Stomach (tissue), 4 donors: ENCODE measurements around the gene UBE2M.

ENCODE experiments used
- CTCF ChIP-seq, 7 experiments: fragments of 450-650 bp in 4 of 7; fragments of 200-600 bp in 3 of 7; sonication (generic) in 3 of 7; IDR thresholded peaks; one replicate each; pipeline ENCODE4 v1.5.1; 2016 to 2019; ENCODE audit warnings: antibody characterized with exemption in 7 of 7, control low read depth in 2 of 7, mild to moderate bottlenecking in 1 of 7
- POLR2A ChIP-seq, 4 donors: fragments of 450-650 bp; IDR thresholded peaks; one replicate each; pipeline ENCODE4 v1.6.1; 2016; ENCODE audit warnings: antibody characterized with exemption in 4 of 4, control low read depth in 2 of 4, mild to moderate bottlenecking in 1 of 4, moderate library complexity in 1 of 4

DNA sequence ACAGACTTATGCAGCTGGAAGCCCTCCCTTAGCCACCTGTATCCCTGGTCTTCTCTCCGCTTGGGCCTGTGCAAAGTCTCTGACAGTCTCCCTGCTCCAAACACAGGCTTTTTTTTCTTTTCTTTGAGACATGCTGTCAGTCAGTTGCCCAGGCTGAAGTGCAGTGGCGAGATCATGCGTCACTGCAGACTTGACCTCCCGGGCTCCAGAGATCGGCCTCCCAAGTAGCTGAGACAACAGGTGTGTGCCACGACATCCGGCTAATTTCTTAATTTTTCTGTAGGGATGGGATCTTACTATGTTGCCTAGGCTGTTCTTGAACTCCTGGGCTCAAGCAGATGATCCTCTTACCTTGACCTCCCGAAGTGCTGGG lies 13.2 kb upstream of the UBE2M start:
- TF ChIP-seq CTCF (IDR thresholded peaks at IDR 0.05) (no peak), POLR2A (IDR thresholded peaks at IDR 0.05) (no peak)
